Activated CD8-positive, alpha-beta memory T cell treated with anti-CD3 and anti-CD28 coated beads, Interleukin-2, amount 10 ng/mL, durations not matched to agents 7 days and 5 days (primary cell): ENCODE measurements around the gene DEUP1. TPM values are rescaled to one million over a fixed set of nuclear protein-coding genes. Genes with fewer than 3 reads are reported as not detected.

Experiments used
- total RNA-seq, 2 experiments: library from RNA; stranded (reverse); gene quantifications; one replicate each; pipeline ENCODE4 v1.2.3, GENCODE V29; 2021

The DEUP1 gene
- total RNA-seq, 2 experiments from 2014 or later, result not detected

Other genes starting within 250 kb of the DEUP1 start
- gene SLC36A4, start 132.8 kb upstream of the DEUP1 start, total RNA-seq, result 10 to 100 TPM in 1 of 2 experiments, 1 to 10 TPM in 1; 6.7 to 10.8 TPM
- gene SMCO4, start 212.6 kb downstream of the DEUP1 start, total RNA-seq, result 10 to 100 TPM; 37.5 to 62.6 TPM